ENCODE results near the gene TRIM50.
"Not testable (repeated sequence)": the region's sequence is repeated elsewhere in the genome, so short reads cannot be mapped to it uniquely, and the experiment has no call there.

TRIM50 gene

DNA sequence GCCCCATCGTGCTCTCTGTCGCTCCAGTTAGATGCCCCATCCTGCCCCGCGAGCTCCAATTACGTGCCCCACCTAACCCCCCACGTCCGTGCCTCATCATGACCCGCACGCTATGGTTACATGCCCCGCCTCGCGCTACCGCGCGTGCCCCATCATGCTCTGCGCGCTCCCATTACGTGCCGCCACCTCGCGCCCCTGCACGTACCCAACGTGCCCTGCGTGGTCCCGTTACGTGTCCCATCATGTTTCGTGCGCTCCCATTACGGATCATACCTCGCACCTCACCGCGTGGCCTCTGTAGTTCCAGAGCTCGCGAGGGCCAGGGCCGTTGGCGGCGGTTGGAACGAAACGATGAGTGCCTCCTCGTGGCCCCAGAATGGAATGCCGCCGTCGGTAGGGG is at the start of gene TRIM50, which contains the start of gene FKBP6:
Gene TRIM50, minus strand, starts transcription at position 161 of the 400 bp plus-strand sequence. CDS start 3,295 bp downstream, outside the sequence.
Gene FKBP6, plus strand, starts transcription at position 240 of the 400 bp plus-strand sequence. CDS start 268 bp downstream, outside the sequence.
- not testable (repeated sequence) for DNase-seq

DNA sequence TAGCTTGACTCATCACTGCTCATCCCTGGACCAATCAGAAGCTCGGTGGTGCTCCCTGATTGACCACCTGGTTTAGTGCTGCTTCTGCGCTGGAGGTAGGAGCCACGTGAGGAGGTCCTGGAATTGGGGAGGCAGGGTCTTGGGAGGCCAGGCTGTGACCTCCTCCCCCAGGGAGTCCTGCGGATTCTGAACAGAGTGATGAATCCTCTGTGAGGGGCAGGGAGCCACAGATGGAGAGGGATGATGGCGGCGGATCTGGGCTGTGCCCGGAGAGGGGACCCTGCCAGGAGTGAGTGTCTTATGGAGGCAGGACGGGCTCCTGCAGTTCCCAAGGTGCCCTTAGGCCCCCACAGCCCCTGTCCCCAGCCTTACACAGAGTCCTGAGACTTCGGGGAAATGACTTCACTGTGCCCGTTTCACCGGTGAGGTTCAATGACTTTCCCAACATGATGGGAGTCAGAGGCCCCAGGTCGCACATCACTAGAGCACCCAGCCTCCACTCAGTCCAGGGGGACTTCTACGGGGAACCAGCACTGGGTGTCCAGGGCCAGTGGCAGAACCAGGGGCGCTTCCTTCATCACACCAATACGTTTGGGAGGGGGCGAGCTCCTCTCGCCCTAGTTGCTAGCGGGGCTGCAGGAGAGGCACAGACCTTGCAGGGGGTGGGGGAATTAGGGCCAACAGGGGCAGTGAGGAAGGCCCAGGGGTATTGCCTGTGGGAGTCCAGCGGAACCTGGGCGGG is 49.0 kb upstream of the TRIM50 start:
- no peak for DNase-seq

DNA sequence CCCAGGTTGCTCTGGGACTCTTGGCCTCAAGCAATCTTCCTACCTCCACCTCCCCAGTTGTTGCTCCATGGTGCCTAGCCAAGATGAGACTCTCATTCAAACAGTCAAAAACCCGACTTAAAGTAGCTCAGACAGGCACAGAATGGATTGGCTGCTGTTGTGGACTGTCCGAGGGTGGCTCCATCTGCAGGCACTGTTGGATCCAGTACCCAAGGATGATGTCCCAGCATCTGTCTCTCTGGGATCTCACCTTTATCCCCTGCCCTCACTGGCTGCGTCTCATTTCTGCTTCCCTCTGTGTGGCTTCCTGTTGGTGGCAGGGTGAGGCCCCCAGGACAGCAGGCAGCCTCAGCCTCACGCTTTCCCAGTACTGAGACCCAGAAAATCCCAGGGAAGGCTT is 48.4 kb upstream of the TRIM50 start:
- DNase-seq: not testable (repeated sequence)

DNA sequence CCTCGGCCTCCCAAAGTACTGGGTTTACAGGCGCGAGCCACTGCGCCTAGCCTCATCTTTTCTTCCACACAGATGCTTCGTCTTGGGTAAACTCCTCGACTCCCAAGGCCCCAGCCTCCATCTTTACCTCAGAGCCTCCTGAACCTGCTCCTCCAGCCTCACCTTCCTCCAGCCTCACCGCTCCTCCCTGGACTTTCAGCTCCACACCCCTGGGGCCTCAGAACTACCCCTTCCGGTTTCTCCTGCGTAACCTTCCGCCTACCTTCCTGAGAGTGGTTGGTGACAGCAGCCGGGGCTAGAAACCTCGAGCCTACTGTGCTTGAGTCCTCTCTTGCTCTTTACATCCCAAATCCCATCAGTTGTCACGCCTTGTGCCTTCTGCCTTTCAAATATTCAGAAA is 45.9 kb upstream of the TRIM50 start:
- DNase-seq: no peak

DNA sequence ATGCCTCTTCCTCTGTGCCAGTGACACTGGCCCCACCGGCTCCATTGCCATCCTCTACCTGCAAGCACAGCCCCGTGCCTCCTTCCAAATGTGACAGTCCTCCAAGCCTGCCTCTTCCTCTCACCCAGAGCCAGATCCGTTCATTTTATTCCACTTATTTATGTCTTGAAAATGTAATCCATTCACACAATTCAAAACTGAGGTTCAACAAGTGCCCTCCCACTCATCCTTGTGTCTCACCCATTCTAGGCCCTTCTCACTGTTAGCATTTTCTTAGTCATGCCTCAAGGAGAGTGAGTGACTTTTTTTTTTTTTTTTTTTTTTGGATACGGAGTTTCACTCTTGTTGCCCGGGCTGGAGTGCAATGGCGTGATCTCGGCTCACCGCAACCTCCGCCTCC is 41.7 kb upstream of the TRIM50 start:
- DNase-seq: no peak

DNA sequence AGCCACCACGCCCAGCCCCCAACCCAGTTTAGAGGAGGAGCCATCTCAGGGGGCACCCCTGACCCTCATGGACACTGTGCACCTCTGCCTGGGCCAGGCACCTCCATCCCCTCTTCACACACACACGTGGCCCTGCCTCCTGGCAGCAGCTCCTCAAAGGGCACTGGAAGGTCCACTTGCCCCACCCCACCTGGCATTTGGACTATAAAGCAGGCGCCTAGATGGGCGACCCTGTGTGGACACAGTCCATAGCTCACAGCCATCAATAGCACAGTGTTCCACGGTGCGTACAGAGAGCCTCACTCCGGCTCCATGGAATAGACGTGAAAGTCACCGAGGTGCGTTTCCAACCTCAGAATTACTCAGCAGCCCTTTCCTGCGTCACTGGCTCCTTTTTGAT is 41.1 kb upstream of the TRIM50 start:
- DNase-seq: no peak

DNA sequence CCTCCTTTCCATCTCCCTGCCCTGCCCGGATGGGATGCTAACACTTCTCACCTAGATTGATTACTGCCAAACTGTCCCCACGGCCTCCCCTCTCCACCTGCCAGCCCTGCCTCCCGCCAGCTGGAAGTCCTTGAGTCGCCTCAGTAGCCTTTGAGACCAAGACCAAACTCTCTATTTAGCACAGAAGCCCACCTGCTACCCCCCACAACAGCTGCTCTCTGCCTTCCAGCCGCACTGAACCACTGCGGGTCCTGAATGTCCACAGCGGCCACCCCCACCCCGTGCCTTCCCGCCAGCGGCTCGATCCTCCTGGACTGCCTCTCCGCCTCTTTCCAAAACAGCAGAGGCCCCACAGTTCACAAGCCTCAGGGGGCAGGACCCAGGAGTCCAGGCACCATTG is 39.1 kb upstream of the TRIM50 start:
- DNase-seq: no peak

DNA sequence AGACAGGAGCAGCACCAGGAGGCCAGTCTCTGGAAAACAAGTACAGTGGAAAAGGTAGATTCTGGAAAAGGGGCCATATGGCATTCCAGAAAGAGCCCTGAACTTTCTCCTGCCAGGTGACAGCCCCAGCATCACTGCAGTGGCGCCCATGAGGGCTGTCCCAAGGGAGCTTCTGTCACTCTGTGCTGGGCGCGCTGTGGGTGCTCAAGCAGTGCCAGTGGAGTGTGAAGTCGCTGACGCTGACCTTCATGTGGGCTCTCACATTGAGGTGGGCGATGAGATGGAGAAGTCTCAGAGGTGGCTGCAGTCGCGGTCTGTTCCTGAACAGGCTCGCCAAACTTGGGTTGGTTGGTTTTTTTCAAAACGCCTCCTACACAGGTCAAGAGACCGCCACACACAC is 38.2 kb upstream of the TRIM50 start:
- no peak for DNase-seq

DNA sequence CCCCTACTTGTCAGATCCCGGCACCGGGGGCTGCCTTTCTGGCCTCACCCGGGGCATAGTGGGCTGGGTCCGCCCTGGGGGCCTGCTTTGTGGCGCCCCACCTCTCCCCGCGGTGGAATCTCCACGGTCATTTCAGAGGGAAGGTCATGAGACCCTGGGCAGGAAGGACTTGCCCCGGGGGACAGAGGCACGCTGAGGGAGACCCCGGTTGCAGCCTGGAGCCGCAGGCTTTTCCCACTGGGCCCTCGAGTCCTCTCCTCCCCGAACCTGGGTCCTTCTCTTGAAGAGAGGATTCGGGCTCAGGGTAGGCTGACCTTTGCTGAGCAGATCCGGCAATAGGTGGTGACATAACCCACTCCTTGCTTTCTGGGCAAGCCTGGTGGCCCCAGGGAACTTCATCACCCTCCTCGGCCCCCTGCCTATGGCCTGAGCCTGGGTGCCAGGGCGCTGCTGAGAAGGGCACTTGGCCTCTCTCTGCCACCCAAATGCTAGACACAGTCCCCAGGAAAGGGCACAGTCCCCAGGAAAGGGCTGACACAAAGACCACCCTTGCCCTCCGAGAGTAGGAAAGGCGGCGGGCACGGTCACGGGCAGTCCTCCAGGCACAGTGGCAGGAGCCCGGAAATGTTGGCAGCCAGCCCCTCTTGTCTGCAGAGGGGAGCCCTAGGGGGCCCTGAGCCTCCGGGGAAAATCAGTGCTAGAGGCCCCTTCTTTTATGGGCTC is 36.3 kb upstream of the TRIM50 start:
- DNase-seq: no peak

DNA sequence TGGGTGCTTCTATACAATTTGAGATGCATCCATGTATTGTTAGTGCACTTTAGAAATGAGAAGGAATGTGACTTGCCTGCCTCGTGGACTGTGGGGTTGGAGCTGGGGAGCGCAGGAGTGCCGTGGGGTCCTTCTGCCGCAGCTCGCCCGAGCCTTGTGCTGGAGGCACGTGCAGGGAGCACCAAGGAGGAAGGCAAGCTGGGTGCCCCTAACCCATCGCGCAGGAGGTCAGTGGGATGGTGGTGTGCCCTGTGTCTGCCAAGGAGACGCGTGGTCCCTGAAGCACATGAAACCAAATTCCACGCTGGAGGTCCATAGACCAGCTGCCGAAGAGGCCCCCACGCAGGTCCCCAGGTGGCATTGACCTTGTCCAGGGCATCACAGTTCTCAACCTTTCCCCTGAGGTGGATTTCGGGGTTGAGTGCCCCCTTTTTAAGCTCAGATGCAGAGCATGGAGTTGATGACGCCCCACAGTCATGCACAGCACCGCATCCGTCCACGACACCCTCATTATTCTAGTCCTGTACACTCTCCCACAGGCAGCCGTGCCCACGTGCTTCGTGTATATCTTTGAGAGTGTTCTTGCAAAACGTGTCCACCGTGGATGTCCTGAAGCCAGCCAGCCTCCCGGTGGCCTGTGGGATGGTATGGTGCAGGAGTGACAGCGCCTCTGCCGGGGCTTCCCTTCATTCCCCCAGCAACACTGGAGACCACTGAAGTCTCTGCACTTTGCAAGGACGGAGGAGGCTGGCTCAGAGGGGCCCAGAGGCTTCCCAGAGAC is 35.5 kb upstream of the TRIM50 start:
- no peak for DNase-seq

DNA sequence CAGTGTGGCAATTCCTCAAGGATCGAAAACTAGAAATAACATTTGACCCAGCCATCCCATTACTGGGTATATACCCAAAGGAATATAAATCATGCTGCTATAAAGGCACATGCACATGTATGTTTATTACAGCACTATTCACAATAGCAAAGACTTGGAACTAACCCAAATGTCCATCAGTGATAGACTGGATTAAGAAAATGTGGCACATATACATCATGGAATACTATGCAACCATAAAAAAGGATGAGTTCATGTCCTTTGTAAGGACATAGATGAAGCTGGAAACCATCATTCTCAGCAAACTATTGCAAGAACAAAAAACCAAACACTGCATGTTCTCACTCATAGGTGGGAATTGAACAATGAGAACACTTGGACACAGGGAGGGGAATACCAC is 32.7 kb upstream of the TRIM50 start:
- not testable (repeated sequence) for DNase-seq

DNA sequence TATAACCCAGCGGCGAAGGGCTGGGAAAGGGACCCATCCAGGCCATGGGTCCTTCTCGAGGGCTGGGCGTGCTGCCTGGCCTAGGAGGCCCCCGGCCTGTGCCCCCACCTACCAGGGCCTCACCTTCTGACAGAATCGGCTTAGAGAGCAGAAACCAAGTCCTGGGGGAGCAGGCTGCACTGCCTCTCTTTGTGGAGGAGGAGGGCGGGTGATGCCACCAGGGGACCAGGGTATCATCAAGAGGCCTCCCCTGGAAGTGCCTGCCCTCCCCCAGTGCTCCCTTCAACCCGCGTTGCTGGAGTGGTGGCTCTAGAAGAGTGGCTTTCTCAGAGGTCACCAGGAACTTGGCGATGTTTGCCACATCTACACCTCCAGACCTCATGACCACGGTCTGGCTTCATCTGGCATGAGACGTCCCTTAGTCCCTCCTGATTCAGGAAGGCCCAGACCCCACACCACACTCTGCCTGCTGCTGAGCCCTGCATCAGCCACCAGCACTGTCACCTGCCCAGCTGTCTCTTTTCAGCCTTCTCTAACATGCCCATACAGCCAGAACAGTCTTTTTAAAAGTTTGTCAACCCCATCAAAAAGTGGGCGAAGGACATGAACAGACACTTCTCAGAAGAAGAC is 32.0 kb upstream of the TRIM50 start:
- no peak for DNase-seq

DNA sequence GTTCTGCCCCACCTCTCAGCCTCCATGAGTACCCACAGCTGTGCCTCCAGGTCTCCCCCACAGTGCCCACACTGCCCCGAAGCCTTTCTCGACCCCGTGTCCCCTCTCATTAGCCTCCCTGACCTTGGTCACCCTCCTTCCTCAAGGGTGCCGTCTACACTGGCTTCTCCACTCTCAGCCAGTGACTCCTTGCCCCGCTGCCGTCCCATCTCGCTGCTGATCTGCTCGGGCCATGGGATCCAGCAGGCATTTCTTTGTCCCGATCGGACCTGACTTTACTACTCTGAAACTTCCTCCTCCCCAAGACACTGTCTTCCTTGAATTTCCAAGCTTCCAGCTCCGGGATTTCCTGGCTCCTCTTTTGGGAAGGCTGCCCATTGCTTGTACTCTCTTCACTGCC is 31.4 kb upstream of the TRIM50 start:
- no peak for DNase-seq

DNA sequence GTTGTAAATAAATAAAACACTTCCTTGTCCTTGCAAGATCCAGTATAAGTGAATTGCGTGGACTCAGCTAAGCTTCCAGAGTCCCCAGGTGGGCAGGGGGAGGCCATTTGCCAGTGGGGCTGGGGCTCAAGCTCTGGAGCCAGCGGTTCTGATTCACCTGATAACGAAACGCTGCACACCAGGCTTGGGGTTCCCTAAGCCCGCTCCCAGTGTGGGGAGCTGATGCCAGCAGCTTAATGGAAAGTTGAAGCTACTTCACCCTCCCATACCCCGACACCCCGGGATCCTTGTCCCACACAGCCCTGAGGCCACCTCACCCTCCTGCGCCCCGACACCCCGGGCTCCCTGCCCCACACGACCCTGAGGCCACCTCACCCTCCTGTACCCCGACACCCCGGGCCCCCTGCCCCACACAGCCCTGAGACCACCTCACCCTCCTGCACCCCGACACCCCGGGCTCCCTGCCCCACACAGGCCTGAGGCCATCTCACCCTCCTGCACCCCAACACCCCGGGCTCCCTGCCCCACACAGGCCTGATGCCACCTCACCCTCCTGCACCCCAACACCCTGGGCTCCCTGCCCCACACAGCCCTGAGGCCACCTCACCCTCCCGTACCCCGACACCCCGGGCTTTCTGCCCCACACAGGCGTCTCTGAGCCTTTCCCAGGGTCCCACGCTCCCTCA is 30.9 kb upstream of the TRIM50 start:
- no peak for DNase-seq

DNA sequence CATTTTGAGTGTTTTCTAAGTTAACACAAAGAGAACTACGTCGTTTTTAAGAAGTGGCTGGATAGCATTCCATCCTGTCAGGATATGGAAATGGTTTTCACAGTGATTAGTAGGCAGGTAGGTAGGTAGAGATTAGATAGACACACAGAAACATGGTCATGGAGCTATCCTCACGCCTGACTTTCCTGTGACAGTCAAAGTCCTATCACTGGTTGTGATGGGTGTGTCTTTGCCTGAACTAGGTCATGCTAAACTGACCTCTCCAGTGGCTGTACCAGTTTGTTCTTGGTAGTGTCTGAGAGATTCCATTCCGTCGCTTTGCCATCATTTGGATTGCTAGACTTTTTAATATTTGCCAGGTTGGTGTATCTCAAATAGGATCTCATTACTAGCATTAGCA is 28.3 kb upstream of the TRIM50 start:
- no peak for DNase-seq

DNA sequence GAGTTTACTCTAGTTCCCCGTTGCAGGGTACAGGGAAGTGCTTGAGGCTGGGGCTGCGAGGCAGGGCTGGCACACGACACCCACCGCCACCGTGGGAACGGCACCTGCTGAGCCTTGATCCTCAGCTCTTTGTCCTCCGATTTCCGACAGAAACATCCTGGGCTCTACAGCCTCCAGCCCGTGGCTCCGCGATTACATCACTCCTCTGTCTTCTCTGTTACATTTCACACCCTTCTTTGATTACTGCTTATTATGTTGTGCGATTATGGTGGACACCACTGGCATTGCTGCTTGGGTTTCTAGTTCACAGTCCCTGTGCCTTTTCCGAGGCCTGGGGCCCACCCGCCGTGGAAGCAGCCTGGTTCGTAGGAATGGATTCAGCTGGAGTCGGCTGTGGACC is 26.9 kb upstream of the TRIM50 start:
- no peak for DNase-seq

DNA sequence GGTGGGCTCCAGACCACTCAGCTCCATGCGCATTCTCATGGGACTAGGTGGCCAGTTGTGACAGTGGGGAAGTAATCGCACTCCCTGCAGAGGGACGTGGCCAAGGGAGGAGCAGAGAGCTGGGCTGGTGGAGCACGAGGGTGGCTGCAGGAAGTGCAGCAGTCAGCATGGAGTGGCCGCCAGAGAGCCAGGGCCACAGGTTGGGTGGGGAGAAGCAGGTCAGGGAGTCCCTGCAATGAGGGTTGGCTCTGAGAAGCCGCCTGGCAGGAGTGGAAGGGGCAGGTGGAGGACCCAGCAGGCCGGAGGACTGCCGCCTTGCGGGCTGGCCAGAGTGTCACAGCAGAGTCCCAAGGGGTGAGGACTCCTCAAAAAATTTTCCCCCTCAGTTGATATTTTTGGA is 26.3 kb upstream of the TRIM50 start:
- no peak for DNase-seq

DNA sequence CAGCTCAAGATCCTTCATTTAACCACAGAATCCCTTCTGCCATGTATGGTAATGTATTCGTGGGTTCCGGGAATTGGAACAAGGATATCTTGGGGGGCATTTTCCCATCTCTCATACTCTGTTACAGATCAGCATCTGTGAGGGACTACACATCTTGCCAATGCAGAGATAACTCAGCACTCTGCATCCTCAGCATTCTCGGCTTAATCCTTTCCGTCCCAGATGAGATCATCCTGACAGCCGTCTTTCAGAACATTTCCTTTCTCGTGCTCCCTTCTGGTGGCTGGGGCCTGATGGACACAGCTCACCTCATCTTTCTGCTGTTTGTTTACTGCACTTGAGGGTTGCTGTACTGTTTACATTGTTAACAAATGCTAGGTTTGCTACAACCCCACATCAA is 25.4 kb upstream of the TRIM50 start:
- no peak for DNase-seq

DNA sequence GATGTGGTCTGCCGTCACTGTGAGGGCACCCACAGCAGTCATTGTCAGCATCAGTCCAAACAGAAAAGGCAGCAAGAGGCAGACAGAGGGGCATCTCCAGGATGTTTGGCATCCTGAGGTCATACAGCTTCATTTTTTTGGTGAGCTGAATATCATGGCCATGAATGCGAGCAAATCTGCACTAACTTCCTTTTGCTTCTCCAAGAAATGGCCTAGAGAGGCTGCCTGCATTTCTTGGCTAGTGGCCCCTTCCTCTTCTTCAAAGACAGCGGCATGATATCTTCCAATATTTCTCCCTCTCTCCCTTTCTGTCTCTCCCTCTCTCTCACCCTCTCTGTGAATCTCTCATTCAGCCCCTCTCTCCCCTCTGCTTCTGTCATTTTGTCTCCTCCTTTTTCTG is 24.9 kb upstream of the TRIM50 start:
- DNase-seq: no peak

DNA sequence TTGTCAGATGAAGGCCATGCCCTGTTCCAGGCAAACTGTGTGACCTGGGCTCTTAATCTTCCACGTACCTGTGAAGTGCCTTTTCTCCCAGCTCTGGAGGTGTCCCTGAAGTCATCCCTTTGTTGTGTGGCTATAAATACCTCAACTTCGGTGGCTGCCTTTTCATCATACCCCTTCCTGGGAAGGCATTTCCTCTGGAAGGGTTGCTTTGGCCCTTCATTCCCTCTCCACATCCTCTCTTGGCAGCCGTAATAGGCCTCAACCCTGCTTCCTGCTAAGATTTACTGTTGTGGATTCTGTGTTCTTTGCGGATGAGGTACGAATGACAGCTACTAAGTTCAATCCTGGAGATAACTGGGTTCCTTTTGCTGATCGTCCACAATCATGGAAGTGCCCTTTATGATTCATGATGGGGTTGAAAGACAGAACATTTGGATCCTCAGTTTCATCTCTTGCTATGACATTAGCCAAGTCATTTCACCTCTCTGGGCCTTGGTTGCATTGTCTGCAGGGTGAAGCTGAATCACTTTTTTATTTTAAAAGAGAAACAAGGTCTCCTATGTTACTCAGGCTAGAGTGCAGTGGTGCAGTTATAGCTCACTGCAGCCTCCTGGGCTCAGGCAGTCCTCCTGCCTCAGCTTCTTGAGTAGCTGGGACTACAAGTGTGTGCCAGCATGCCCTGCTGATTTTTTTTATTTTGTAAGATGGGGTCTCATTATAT is 23.7 kb upstream of the TRIM50 start:
- DNase-seq: no peak

DNA sequence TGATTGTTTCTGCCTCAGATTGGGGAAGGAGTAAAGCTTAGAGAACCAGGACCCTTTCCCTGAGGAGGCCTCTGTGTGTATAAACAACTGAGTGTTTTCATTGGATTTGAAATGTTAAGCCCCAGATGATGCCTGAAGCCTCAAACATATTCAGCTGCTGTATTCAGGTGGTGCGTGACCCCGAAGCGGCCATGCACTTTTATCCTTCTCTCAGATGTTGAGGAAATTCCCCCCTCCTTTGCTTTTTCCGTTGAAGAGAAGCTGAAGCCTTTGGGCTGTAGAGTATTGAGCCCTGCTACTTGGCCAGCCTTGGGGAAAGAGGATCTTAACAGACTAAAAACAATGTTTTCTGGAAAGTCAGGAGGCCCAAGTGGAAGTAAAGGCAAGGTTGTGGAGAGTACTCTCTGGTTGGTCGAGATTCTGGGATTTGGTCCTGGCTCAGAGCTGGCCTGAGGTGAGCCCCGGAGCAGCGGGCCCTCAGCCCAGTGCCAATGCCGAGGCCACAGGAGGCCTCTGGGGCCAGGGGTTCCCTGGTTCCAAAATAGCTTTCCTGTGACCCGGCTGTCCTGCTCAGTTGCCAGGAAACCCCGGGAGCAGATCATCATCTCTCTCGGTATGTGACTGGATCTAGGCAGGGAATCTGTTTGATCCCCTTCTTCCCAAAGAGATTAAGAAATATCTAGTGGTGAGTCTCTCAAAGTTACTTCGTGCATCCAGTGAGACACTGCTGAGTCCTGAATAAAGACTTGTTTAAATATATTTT is 22.6 kb upstream of the TRIM50 start:
- DNase-seq: no peak

All from CD4-positive, alpha-beta T cell treated with Interleukin-4 for 4 hours (primary cell).